Activated naive CD4-positive, alpha-beta T cell treated with anti-CD3 and anti-CD28 coated beads, Interleukin-2, amount 50 U/mL, for 72 hours (primary cell): ENCODE results near the gene WNT8B. TPM values are rescaled to one million over a fixed set of nuclear protein-coding genes. Genes with fewer than 3 reads are reported as not detected.

Experiments used
- ATAC-seq, 2 donors: fragments of 150-1000 bp; cut with Tn5 transposase; 2 replicates each; pipeline ENCODE4 v1.10.0; 2021; ENCODE audit warnings: mild to moderate bottlenecking in 2 of 2, moderate library complexity in 2 of 2
- DNase-seq, 2 donors: peaks; one replicate each; pipeline ENCODE4 v3.0.0; 2021 to 2022; ENCODE audit warnings: low spot score in 2 of 2
- H3K27ac Mint-ChIP-seq, 2 donors: one replicate each; pipeline ENCODE4 v1.8.0; 2022; ENCODE audit warnings: mild to moderate bottlenecking in 2 of 2, mixed read lengths in 2 of 2
- H3K36me3 Mint-ChIP-seq, 2 donors: one replicate each; pipeline ENCODE4 v1.8.0; 2022; ENCODE audit warnings: mixed read lengths in 2 of 2
- H3K9me3 Mint-ChIP-seq, 2 donors: one replicate each; pipeline ENCODE4 v1.8.0; 2022; ENCODE audit warnings: mixed read lengths in 2 of 2
- total RNA-seq, 2 donors: library from RNA; stranded (reverse); gene quantifications; one replicate each; pipeline ENCODE4 v1.2.3, GENCODE V29; 2022

The WNT8B gene, protein sequence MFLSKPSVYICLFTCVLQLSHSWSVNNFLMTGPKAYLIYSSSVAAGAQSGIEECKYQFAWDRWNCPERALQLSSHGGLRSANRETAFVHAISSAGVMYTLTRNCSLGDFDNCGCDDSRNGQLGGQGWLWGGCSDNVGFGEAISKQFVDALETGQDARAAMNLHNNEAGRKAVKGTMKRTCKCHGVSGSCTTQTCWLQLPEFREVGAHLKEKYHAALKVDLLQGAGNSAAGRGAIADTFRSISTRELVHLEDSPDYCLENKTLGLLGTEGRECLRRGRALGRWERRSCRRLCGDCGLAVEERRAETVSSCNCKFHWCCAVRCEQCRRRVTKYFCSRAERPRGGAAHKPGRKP
- total RNA-seq: under 1 TPM; 0.20 to 0.45 TPM

DNA sequence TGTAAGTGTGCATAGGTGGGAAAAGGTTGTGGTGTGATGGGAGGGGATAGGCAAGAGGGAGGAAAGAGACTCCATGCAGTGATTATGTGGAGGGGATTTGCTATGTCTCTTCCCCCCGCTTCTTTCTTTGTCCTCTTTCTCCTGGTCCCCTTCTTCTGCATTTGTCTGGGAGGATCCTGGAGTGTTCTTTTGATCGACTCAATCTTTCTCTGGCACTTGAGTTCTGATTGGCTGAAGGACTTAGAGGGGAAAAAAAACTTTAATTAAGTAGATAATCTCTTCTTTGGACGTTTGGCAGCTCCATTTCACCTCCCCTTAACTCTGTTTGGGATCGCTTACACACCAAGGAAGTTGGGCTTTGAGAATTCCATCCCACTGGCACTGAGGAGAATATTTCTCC lies at the start of gene WNT8B:
Gene WNT8B, plus strand, starts transcription at position 301 of the 400 bp plus-strand sequence. CDS start 160 bp downstream, outside the sequence.
- no peaks in the 10 kb centered on the region for H3K36me3 Mint-ChIP-seq
- H3K27ac Mint-ChIP-seq: peak within 1 kb of the TSS in 1 of 2 donors; percentile 7
- H3K9me3 Mint-ChIP-seq: no peaks in the 10 kb centered on the region
- no peak for ATAC-seq
- no peak for DNase-seq

DNA sequence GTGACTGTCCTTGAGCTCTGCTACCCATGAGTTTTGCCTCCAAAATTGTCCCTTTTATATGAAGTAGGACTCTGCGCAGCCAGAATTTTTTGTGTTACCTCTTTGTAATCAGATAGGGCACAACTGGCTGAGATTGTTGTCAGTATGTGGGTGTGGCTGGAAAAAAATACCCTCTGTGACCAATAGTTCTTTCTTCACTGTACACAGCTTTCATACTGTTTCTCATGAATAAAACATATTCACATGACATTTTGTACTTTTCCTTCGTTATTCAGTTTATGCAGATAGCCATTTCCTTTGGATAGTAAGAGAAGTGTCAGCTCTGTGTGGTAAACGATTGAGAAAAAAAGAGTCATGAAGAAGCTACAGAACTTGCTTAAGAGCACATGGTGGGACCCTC lies 49.6 kb upstream of the WNT8B start:
- DNase-seq (no peak), ATAC-seq (no peak)
- no peak overlapping the region for H3K27ac Mint-ChIP-seq
- H3K9me3 Mint-ChIP-seq: no peaks in the 10 kb centered on the region
- peaks cover 0 to 6% of the 10 kb centered on the region in 2 donors for H3K36me3 Mint-ChIP-seq

DNA sequence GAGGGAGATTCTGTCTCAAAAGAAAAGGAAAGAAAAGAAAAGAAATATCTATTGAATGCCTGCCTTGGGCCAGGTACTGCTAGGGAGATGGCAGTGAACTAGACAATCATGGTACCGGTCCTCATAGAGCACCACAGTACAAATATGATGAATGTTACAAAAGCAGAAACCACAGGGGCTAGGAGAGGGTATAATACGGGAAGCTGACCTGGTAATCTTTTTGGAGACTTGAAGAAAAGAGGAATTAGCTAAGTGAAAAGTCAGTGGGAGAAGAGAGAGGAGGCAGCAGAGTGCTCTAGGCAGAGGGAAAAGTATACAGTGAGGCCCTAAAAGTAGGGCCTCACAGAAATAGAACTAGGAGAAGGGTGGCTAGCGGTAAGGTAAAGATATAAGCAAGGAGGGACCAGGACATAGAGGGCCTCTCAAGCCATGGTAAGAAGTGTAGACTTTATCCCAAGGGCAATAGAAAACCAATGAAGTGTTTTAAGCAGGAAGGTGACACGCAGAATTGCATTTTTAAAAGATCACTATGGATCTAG lies 42.8 kb upstream of the WNT8B start:
- ATAC-seq (no peak), DNase-seq (no peak)
- Mint-ChIP-seq H3K9me3 (no peaks in the 10 kb centered on the region), H3K36me3 (no peaks in the 10 kb centered on the region), H3K27ac (no peak overlapping the region)

DNA sequence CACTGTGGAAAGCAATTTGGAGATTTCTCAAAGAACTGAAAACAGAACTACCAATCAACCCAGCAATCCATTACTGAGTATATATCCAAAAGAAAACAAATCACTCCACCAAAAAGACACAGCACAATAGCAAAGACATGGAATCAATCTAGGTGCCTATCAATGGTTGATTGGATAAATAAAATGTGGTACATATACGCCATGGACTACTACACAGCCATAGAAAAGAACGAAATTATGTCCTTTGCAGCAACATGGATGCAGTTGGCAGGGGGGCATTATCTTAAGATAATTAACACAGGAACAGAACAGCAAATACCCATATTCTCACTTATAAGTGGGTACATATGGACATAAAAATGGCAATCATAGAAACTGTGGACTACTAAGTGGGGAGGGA lies 35.4 kb upstream of the WNT8B start:
- Mint-ChIP-seq H3K36me3 (no peaks in the 10 kb centered on the region), H3K27ac (no peak overlapping the region), H3K9me3 (no peaks in the 10 kb centered on the region)
- ATAC-seq (no peak), DNase-seq (no peak)

DNA sequence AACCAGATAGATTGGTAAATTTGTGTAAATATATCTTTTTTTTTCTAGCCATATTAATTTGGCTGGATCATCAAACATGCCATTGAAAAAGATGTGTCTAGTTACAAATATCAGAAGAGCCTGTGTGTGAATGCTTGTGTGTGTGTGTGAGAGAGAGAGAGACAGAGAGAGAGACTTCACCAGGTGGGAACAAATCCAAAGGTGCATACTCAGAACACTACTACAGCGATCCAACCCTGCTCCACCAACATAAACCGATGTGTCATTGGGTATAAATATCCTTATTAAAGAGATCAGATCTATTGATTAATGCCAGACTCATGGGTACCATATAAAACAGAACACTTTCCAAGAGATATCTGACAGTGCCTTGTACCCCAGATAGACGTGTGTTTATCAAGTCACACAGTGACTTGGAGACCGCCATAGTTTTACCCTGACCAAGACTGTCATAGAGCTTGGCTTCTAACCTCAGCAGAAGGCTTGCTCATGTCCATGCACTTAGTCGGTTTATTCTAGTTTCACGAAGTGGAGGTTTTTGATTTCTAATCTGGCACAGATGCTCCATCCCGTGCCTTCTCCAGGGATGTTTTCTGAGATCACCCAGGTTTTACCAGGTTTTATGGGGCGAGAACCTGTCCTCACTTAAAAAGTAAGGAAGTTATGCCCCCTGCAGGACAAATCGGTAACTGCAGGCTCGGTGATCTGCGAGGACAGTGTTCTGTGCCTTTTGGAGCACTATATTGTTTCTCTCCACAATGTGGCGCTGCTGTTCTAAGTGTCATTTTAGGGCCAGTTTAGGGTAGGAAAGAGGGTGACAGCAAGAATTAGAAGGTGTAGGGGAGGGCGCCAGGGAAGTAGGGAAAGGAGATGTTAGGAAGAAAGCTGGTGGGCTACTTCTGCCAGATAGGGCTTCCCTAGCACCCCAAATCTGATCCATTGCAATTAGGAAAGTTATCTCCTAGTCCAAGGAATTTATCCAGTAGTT lies 29.3 kb upstream of the WNT8B start:
- no peaks in the 10 kb centered on the region for H3K36me3 Mint-ChIP-seq
- H3K9me3 Mint-ChIP-seq: no peaks in the 10 kb centered on the region
- peak; percentile 97 to 98 for ATAC-seq
- H3K27ac Mint-ChIP-seq: peak overlapping the region; percentile 7 to 24
- DNase-seq: peak; percentile 89 to 99

DNA sequence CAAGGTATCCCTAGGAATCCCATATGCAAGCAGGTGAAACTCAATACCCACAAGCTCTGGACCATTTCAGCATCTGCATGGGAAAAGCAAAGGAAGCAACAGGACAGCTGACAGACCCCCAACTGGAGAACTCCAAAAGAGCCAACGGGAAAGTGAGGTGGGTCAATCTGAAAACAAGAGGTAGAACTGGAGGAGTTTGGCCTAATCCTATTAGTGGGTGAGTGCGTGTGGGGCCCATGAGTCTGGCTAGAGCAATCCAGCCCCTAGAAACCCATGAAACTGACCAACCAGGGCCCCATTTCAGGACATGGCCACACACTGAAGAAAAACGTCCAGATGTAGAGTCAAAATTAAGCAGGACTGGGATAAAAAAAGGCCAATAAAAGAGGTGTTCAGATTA lies 26.6 kb upstream of the WNT8B start:
- H3K36me3 Mint-ChIP-seq: no peaks in the 10 kb centered on the region
- DNase-seq (no peak), ATAC-seq (no peak)
- H3K27ac Mint-ChIP-seq: no peak overlapping the region
- H3K9me3 Mint-ChIP-seq: no peaks in the 10 kb centered on the region

DNA sequence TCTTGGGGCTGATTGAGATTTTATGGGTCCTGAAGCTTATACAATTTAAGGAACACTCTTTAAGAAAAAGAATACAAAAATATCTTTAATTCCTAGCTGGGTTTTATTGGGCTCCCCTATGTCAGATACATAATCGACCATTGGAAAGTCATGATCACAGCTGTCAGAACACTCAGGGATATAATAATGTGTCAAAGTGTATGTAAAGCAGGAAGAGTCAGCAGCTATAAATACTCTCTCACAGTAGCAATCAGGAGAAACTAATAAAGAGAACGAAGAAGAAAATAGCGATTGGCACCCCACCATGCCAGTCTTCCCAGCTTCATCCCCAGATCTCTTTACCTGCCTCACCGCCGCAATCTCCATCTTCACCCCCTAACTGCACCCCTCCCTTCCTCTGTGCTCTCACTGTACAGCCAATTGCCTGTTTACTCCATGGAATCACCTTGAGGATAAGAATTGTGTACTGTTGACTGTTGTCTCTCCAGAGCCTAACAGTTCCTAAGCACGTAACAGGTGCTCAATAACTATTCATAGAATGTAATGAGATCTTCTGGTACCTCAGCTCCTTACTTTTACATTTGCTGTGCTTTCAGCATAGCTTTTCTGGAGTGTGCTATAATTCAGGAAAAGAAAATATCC lies 24.0 kb upstream of the WNT8B start:
- DNase-seq (no peak), ATAC-seq (no peak)
- Mint-ChIP-seq H3K36me3 (no peaks in the 10 kb centered on the region), H3K9me3 (no peaks in the 10 kb centered on the region), H3K27ac (no peak overlapping the region)

DNA sequence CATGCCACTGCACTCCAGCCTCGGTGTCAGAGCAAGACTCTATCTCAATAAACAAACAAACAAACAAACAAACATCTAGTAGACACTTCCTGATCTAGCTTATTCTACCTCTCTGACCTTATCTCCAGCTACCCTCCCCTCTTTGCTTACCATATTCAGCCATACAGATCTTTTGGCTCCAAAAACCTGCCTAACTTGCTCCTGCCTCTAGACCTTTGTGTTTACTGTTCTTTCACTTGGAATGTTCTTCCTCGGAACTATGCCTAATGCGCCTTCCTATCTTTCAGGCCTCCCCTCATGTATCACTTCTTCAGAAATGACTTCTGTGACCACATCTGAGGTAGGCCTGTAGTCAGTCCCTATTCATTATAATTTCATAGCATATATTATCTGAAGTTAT lies 20.3 kb upstream of the WNT8B start:
- no peak overlapping the region for H3K27ac Mint-ChIP-seq
- ATAC-seq (no peak), DNase-seq (no peak)
- H3K36me3 Mint-ChIP-seq: no peaks in the 10 kb centered on the region
- H3K9me3 Mint-ChIP-seq: no peaks in the 10 kb centered on the region

DNA sequence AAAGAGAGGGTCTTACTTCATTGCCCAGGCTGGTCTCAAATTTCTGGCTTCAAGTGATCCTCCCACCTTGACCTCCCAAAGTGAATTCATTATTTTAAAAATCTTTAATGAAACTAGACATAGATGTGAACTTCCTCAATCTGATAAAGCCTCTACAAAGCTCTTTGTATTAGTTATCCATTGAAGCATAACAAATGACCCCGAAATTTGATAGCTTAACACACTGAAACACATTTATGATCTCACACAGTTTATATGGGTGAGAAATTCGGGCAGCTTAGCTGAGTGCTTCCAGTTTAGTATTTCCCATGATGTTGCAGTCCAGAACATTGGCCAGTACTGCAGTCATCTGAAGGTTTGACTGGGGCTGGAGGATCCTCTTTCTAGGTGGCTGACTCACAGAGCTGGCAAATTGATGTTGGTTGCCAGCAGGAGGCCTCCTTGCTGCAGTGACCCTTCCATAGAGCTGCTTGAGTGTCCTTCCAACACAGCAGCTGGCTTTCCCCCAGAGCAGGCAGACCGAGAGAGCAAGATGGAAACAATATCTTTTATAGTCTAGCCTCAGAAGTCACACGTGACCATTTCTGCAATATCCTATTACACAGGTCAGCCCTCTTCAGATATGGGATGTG lies 16.6 kb upstream of the WNT8B start:
- Mint-ChIP-seq H3K36me3 (no peaks in the 10 kb centered on the region), H3K9me3 (no peaks in the 10 kb centered on the region), H3K27ac (no peak overlapping the region)
- DNase-seq: no peak
- ATAC-seq: no peak

DNA sequence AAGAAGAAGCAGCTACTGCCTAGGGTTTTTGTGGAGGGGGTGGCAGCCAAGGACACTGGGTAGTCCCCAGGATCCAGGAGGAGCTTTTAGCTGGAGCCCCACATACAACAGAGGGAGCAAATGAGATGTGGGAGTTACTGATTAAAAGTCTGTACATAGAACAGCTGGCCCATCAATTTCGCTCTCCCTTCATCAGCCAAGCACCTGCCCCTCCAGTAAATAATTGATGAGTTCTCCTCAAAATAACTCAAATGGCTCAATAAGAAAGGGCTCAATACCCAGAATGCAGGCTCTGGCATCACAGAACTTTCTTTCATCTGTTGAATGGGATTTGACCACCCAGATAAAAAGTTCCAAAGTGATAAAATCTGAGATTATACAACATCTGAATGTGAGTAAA lies 15.1 kb upstream of the WNT8B start:
- no peaks in the 10 kb centered on the region for H3K9me3 Mint-ChIP-seq
- DNase-seq: no peak
- H3K36me3 Mint-ChIP-seq: no peaks in the 10 kb centered on the region
- H3K27ac Mint-ChIP-seq: no peak overlapping the region
- no peak for ATAC-seq

DNA sequence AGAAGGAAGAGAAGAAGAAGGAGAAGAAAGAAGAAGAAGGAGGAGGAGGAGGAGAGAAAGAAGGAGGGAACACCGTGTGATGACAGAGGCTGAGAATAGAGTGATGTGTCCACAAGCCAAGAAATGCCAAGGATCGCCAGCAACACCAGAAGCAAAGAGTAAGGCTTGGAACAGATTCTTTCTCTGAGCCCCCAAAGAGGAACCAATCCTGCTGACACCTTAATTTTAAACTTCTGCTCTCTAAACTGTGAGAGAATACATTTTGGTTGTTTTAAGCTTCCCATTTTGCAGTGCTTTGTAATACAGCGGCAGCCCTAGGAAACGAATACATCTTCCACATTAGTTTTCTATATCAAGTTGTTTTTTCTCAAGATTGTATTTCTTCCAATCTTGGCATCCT lies 13.9 kb upstream of the WNT8B start:
- ATAC-seq (no peak), DNase-seq (no peak)
- no peak overlapping the region for H3K27ac Mint-ChIP-seq
- H3K36me3 Mint-ChIP-seq: no peaks in the 10 kb centered on the region
- H3K9me3 Mint-ChIP-seq: no peaks in the 10 kb centered on the region

DNA sequence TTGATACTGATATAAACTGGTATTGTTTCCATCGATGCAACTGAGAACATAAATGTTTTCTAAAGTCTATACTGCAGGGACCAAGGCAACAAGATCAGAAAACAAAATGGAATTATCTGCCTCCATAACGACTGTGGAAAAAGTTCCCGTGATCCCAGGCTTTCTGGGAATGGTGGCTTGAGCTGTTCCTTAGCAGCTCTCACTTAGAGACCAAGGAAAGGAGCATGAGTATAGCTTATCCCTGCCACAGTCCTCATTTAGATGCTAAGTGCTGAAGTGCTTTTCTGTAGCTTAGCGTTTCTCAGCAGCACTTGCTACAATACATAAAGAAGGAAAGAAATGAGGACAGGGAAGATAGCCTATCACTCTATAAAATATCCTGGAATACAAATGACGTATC lies 5.5 kb downstream of the WNT8B start:
- Mint-ChIP-seq H3K9me3 (no peaks in the 10 kb centered on the region), H3K36me3 (no peaks in the 10 kb centered on the region), H3K27ac (no peak overlapping the region)
- ATAC-seq (no peak), DNase-seq (no peak)

DNA sequence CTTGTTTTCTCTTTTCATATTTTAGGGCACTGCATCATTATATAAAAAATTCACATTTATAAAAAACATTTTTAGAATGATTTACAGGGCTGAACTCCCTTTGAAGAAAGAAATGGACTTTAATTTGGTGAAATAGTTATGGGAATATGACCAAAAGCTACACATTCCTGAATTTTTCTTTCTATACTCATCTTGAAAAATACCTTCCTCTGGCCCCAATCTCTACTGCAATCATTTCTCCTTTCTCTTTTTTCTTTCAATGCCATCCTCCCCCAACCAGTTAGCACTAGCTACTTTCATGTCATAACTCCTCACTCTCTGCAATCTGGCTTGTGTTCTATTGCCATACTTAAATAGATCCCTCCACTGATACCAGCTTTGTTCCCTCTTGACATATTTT lies 6.2 kb downstream of the WNT8B start:
- DNase-seq (no peak), ATAC-seq (no peak)
- H3K36me3 Mint-ChIP-seq: no peaks in the 10 kb centered on the region
- H3K9me3 Mint-ChIP-seq: no peaks in the 10 kb centered on the region
- no peak overlapping the region for H3K27ac Mint-ChIP-seq

DNA sequence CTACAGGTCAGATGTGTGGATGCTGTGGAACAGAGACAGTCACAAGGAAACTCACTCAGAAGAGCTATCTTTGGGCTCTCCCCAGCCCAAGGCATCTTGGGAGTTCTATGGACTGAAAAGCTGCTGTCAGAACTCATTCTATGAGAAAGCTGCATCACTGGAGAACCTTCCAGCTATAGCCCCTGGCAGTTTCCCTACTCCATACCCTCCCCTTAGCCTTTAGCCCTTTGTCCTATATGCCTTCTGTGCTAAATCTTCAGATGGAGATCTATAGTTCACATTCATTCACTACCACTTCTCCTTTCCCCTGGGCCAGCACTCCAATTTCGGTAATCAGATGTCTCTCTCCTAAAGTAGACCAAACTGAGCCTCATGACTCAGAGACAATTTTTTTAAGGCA lies 6.9 kb downstream of the WNT8B start:
- H3K27ac Mint-ChIP-seq: no peak overlapping the region
- H3K36me3 Mint-ChIP-seq: no peaks in the 10 kb centered on the region
- ATAC-seq: no peak
- DNase-seq: no peak
- H3K9me3 Mint-ChIP-seq: no peaks in the 10 kb centered on the region

DNA sequence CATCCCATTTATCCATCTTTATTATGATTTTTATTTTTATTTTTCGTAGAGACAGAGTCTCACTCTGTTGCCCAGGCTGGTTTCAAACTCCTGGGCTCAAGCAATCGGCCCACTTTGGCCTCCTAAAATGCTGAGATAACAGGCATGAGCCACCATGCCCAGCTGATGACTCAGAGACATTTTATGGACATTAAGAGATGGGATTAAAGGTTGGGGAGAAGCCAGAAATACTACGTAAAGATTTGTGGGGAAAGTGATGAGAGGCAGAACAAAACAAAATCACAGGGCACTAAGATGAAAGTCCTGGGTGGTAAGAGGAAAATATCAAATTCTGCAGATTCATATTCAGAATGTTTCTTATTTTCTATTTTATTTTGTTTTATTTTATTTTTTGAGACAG lies 7.6 kb downstream of the WNT8B start:
- Mint-ChIP-seq H3K27ac (no peak overlapping the region), H3K9me3 (no peaks in the 10 kb centered on the region), H3K36me3 (no peaks in the 10 kb centered on the region)
- DNase-seq (no peak), ATAC-seq (no peak)

DNA sequence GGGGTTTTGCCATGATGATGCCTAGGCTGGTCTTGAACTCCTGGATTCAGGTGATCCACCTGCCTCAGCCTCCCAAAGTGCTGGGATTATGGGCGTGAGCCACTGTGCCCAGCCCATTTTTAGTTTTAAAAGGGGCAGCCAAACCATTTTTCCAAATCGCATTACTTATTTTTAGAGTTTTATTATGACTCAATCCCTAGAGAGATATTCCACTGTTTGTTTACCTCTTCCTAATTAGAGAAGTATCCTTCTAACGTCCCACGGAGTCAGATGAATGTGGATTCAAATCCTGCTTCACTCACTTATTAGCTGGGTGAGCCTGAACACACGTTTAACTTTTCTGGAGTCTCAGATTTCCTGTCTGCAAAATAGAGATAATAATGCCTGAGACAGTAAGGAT lies 15.2 kb downstream of the WNT8B start:
- ATAC-seq (no peak), DNase-seq (no peak)
- H3K9me3 Mint-ChIP-seq: peaks cover 0 to 3% of the 10 kb centered on the region in 2 donors
- no peaks in the 10 kb centered on the region for H3K36me3 Mint-ChIP-seq
- no peak overlapping the region for H3K27ac Mint-ChIP-seq
